ENCODE measurements around the gene MAP3K1. TPM values are rescaled to one million over a fixed set of nuclear protein-coding genes. Genes with fewer than 3 reads are reported as not detected.

Gene MAP3K1
- total and polyA plus RNA-seq, 2 experiments from 2014 or later: 9.5 to 14.4 TPM

DNA sequence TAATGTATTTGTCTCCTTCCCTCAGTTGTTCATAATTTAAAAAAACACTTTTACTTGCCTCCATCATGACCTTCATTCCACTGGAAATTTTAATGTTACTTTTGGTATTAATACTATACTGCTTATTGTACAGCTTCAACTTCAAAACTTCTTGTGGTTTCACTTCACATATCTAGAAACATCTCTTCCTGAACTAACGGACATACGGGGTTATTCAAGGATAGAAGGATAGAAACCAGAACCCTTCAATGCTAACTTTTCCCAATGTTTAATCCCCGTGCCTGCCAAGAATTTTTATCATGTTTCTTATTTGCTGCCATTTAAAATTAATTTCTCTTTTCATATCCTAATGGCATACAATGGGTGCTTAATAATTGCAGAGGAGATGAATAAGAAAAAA, 57.7 kb downstream of the MAP3K1 start:
- no peak overlapping the region for H3K27ac Mint-ChIP-seq
- Histone ChIP-seq H3K4me3 (no peak overlapping the region), H4K20me1 (replicated peaks; ENCODE audit: insufficient read depth) (no peaks in the 10 kb centered on the region), H3K27ac (ENCODE audit: low read depth) (no peak overlapping the region), H3K79me2 (replicated peaks; ENCODE audit: insufficient read depth) (no peaks in the 10 kb centered on the region), H3F3A (replicated peaks; ENCODE audit: low read depth) (no peaks in the 10 kb centered on the region), H2AFZ (no peak overlapping the region), H3K4me2 (no peak overlapping the region), H3K36me3 (ENCODE audit: insufficient read depth) (0 out of 2 replicates have a peak, but pooled peaks cover 3% of the 10 kb centered on the region), H3K4me1 (ENCODE audit: insufficient read depth) (no peaks in the 10 kb centered on the region), H3K9me2 (ENCODE audit: insufficient read depth) (no peaks in the 10 kb centered on the region), H3K27me3 (ENCODE audit: insufficient read depth) (no peaks in the 10 kb centered on the region)
- ATAC-seq: no peak
- H3K36me3 Mint-ChIP-seq (ENCODE audit: low read depth): peaks cover 15% of the 10 kb centered on the region; the same call in 2 of the 3 replicates
- H3K9me3 Mint-ChIP-seq: no peaks in the 10 kb centered on the region
- no peak for TF ChIP-seq ZNF331 (CRISPR knock-in tag; IDR thresholded peaks at IDR 0.05; ENCODE audit: low read depth)
- TF ChIP-seq, protein P1, sequence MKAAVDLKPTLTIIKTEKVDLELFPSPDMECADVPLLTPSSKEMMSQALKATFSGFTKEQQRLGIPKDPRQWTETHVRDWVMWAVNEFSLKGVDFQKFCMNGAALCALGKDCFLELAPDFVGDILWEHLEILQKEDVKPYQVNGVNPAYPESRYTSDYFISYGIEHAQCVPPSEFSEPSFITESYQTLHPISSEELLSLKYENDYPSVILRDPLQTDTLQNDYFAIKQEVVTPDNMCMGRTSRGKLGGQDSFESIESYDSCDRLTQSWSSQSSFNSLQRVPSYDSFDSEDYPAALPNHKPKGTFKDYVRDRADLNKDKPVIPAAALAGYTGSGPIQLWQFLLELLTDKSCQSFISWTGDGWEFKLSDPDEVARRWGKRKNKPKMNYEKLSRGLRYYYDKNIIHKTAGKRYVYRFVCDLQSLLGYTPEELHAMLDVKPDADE (IDR thresholded peaks at IDR 0.05): no peak
- no peaks in the 10 kb centered on the region for H3K27me3 Mint-ChIP-seq (ENCODE audit: insufficient read depth, low read depth, poor library complexity)
- H3K4me3 Mint-ChIP-seq: no peak overlapping the region
- no peaks in the 10 kb centered on the region for H3K4me1 Mint-ChIP-seq
- DNase-seq (ENCODE audit: low spot score): no peak

DNA sequence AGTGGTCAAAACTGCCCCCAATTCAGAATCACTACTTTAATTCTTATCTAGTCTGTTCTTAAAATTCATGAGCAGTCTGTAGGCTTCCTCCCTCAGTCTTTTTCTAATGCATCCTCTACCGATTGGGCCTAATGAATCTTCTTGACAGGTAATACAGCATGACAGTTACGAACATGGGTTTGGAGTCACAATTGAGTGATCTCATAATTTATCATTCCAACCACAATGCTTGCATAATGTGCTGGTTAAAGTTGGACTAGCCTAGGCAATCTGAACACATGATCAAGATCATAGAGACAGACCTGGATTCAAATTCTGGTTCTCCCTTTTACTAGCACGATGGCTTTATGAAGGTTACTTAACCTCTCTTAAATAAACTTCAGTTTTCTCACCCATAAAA, 61.0 kb downstream of the MAP3K1 start:
- Mint-ChIP-seq H3K36me3 (ENCODE audit: low read depth) (peaks cover 11% of the 10 kb centered on the region; the same call in 2 of the 3 replicates), H3K4me3 (no peak overlapping the region), H3K4me1 (no peaks in the 10 kb centered on the region), H3K27ac (no peak overlapping the region), H3K27me3 (ENCODE audit: insufficient read depth, low read depth, poor library complexity) (no peaks in the 10 kb centered on the region), H3K9me3 (no peaks in the 10 kb centered on the region)
- no peaks in the 10 kb centered on the region for H3K4me1 ChIP-seq (ENCODE audit: insufficient read depth)
- no peaks in the 10 kb centered on the region for H3K9me2 ChIP-seq (ENCODE audit: insufficient read depth)
- H3F3A ChIP-seq (replicated peaks; ENCODE audit: low read depth): no peaks in the 10 kb centered on the region
- H3K27ac ChIP-seq (ENCODE audit: low read depth): no peak overlapping the region
- H3K4me3 ChIP-seq: no peak overlapping the region
- H3K27me3 ChIP-seq (ENCODE audit: insufficient read depth): no peaks in the 10 kb centered on the region
- H2AFZ ChIP-seq: no peak overlapping the region
- ATAC-seq (no peak), DNase-seq (ENCODE audit: low spot score) (no peak)
- 0 out of 2 replicates have a peak, but pooled peaks cover 9% of the 10 kb centered on the region for H3K36me3 ChIP-seq (ENCODE audit: insufficient read depth)
- H4K20me1 ChIP-seq (replicated peaks; ENCODE audit: insufficient read depth): no peaks in the 10 kb centered on the region
- no peaks in the 10 kb centered on the region for H3K79me2 ChIP-seq (replicated peaks; ENCODE audit: insufficient read depth)
- H3K4me2 ChIP-seq: no peak overlapping the region
- TF ChIP-seq STAT1 (IDR thresholded peaks at IDR 0.05; ENCODE audit: unreplicated experiment): no peak
- no peak for TF ChIP-seq ZNF114 (CRISPR knock-in tag; IDR thresholded peaks at IDR 0.05)

DNA sequence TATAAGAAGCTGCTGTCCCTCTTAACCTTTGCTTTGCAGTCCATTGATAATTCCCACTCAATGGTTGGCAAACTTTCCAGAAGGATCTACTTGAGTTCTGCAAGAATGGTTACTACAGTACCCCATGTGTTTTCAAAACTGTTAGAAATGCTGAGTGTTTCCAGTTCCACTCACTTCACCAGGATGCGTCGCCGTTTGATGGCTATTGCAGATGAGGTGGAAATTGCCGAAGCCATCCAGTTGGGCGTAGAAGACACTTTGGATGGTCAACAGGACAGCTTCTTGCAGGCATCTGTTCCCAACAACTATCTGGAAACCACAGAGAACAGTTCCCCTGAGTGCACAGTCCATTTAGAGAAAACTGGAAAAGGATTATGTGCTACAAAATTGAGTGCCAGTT, 66.2 kb downstream of the MAP3K1 start:
- Histone ChIP-seq H3K4me1 (ENCODE audit: insufficient read depth) (no peaks in the 10 kb centered on the region), H4K20me1 (replicated peaks; ENCODE audit: insufficient read depth) (no peaks in the 10 kb centered on the region), H3K79me2 (replicated peaks; ENCODE audit: insufficient read depth) (no peaks in the 10 kb centered on the region), H3K27me3 (ENCODE audit: insufficient read depth) (no peaks in the 10 kb centered on the region), H3K9me2 (ENCODE audit: insufficient read depth) (no peaks in the 10 kb centered on the region), H3K4me2 (no peak overlapping the region), H2AFZ (no peak overlapping the region), H3F3A (replicated peaks; ENCODE audit: low read depth) (no peaks in the 10 kb centered on the region), H3K27ac (ENCODE audit: low read depth) (no peak overlapping the region), H3K4me3 (no peak overlapping the region), H3K36me3 (ENCODE audit: insufficient read depth) (peaks cover 9% of the 10 kb centered on the region; the same call in 1 of the 2 replicates)
- no peaks in the 10 kb centered on the region for H3K9me3 Mint-ChIP-seq
- ATAC-seq: no peak
- no peak for DNase-seq (ENCODE audit: low spot score)
- peaks cover 36% of the 10 kb centered on the region for H3K36me3 Mint-ChIP-seq (ENCODE audit: low read depth)
- H3K27me3 Mint-ChIP-seq (ENCODE audit: insufficient read depth, low read depth, poor library complexity): no peaks in the 10 kb centered on the region
- no peak overlapping the region for H3K27ac Mint-ChIP-seq
- no peak overlapping the region for H3K4me3 Mint-ChIP-seq
- no peaks in the 10 kb centered on the region for H3K4me1 Mint-ChIP-seq
- no peak for TF ChIP-seq ZNF114 (CRISPR knock-in tag; IDR thresholded peaks at IDR 0.05)
- TF ChIP-seq ZNF331 (CRISPR knock-in tag; IDR thresholded peaks at IDR 0.05; ENCODE audit: low read depth): no peak
- TF ChIP-seq EZH2 (IDR thresholded peaks at IDR 0.05; ENCODE audit: low read depth, unreplicated experiment): no peak
- TF ChIP-seq JUNB (IDR thresholded peaks at IDR 0.05; ENCODE audit: unreplicated experiment): no peak
- no peak for TF ChIP-seq CREB1 (CRISPR knock-in tag; IDR thresholded peaks at IDR 0.05; ENCODE audit: low read depth)
- TF ChIP-seq, protein P1 (IDR thresholded peaks at IDR 0.05): no peak
- no peak for TF ChIP-seq POLR2AphosphoS5 (IDR thresholded peaks at IDR 0.05; ENCODE audit: low read depth)
- TF ChIP-seq STAT1 (IDR thresholded peaks at IDR 0.05; ENCODE audit: unreplicated experiment): no peak
- TF ChIP-seq, protein P2, sequence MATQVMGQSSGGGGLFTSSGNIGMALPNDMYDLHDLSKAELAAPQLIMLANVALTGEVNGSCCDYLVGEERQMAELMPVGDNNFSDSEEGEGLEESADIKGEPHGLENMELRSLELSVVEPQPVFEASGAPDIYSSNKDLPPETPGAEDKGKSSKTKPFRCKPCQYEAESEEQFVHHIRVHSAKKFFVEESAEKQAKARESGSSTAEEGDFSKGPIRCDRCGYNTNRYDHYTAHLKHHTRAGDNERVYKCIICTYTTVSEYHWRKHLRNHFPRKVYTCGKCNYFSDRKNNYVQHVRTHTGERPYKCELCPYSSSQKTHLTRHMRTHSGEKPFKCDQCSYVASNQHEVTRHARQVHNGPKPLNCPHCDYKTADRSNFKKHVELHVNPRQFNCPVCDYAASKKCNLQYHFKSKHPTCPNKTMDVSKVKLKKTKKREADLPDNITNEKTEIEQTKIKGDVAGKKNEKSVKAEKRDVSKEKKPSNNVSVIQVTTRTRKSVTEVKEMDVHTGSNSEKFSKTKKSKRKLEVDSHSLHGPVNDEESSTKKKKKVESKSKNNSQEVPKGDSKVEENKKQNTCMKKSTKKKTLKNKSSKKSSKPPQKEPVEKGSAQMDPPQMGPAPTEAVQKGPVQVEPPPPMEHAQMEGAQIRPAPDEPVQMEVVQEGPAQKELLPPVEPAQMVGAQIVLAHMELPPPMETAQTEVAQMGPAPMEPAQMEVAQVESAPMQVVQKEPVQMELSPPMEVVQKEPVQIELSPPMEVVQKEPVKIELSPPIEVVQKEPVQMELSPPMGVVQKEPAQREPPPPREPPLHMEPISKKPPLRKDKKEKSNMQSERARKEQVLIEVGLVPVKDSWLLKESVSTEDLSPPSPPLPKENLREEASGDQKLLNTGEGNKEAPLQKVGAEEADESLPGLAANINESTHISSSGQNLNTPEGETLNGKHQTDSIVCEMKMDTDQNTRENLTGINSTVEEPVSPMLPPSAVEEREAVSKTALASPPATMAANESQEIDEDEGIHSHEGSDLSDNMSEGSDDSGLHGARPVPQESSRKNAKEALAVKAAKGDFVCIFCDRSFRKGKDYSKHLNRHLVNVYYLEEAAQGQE (IDR thresholded peaks at IDR 0.05; ENCODE audit: unreplicated experiment): no peak
- TF ChIP-seq, protein P3, sequence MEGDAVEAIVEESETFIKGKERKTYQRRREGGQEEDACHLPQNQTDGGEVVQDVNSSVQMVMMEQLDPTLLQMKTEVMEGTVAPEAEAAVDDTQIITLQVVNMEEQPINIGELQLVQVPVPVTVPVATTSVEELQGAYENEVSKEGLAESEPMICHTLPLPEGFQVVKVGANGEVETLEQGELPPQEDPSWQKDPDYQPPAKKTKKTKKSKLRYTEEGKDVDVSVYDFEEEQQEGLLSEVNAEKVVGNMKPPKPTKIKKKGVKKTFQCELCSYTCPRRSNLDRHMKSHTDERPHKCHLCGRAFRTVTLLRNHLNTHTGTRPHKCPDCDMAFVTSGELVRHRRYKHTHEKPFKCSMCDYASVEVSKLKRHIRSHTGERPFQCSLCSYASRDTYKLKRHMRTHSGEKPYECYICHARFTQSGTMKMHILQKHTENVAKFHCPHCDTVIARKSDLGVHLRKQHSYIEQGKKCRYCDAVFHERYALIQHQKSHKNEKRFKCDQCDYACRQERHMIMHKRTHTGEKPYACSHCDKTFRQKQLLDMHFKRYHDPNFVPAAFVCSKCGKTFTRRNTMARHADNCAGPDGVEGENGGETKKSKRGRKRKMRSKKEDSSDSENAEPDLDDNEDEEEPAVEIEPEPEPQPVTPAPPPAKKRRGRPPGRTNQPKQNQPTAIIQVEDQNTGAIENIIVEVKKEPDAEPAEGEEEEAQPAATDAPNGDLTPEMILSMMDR (conservative IDR thresholded peaks at IDR 0.05; ENCODE audit: low read depth in 2 of 2): no peak
- TF ChIP-seq EZH2phosphoT487 (IDR thresholded peaks at IDR 0.05; ENCODE audit: unreplicated experiment): no peak

Data from GM23338 (cell line).